HT1080 (cell line): ENCODE results near the gene TTBK1. TPM values are rescaled to one million over a fixed set of nuclear protein-coding genes. Genes with fewer than 3 reads are reported as not detected.

Source experiments
- DNase-seq: peaks from one replicate; pipeline ENCODE4 v3.0.0-alpha.2; 2015; ENCODE audit warnings: low read depth
- polyA plus RNA-seq, 2 experiments: library from polyadenylated mRNA; depleted of rRNA; stranded (reverse); fragments of >200 nt; gene quantifications; 2 replicates each; pipeline ENCODE4 v1.2.3, GENCODE V29; 2015
- total RNA-seq: library from RNA; depleted of rRNA; stranded (reverse); fragments of >200 nt; shearing (Covaris generic); gene quantifications from 2 replicates; pipeline ENCODE4 v1.2.3, GENCODE V29; 2014; rRNA removed

TTBK1 gene
- total RNA-seq: 0.06 TPM in 1 of 2 replicates, not detected in the other
- polyA plus RNA-seq (2015; cell fraction: cytosol; rRNA removed): 0.01 and 0.02 TPM in 2 replicates
- polyA plus RNA-seq (2015; cell fraction: nucleus; rRNA removed): 0.04 TPM in 1 of 2 replicates, not detected in the other

DNA sequence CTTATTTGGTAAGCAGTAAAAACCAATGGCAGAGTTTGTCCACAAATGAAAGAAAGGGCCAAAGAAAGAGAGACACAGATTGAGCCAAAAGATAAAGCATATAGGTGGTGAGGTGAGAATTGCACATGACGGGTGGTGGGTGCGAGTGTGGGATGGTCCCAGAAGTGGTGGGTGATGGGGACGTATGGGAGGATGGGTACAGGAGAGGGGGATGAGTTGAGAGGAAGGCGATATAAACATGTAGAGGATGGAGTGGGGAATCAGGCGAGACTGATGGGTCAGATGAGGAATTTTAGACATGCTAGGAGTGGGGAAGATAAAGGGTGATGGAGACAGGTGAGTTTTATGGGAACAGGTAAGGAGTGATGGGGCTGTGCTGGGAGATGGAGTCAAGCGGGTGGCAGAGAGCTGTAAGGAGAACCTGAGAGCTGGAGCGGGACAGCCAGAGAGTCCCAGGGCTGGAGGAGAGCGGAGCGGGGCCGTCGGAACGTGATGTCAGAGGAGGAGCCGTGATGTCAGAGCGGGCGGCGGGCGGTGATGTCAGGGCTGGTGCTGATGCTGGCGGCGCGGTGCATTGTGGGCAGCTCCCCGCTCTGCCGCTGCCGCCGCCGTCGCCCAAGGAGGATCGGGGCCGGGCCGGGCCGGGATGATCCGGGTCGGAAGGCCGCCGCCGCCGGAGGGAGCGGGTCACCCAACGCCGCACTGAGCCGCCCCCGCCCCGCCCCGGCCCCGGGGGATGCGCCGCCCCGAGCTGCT lies at the start of gene TTBK1:
TTBK1 (plus strand) TSS at position 574 of the 756 bp plus-strand sequence. CDS start 3,180 bp downstream, outside the sequence.
- no peak for DNase-seq

DNA sequence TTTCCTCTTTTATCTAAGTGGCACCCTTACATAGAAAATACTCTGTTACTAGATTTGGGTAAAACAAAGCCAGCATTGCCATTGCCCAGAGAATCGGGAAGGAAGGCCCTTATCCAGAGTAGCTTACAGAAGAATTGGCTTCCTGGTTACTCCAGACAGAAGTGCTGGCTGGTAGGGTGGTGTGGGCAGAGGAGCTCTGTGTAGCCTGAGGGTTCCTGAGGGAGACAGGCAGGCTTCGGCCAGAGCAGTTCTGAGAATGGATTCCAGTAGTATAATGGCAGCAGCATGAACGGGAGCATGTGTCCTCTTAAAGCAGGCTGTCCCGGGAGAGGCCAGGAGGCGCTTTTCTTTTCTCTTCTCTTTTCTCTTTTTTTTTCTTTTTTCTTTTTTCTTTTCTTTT lies 49.4 kb upstream of the TTBK1 start:
- DNase-seq: no peak

DNA sequence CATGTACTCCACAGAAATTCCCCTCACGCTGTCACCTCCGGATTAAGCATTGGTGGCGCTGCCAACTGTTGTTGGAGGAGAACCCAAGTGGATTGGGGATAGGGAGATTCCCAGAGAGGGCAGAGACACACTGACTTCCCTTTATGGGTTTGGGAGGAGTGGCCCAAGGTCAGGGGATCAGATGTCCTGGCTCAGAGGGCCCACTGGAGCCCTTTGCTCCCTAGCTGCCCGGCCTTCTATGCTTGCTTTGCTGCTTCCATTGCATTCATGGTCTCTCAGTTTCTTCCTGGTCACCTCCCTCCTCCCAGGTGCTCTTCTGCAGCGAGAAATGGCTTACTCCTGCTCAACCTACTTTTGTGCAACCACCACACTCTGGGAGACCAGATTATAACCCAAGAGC lies 46.9 kb upstream of the TTBK1 start:
- DNase-seq: no peak

DNA sequence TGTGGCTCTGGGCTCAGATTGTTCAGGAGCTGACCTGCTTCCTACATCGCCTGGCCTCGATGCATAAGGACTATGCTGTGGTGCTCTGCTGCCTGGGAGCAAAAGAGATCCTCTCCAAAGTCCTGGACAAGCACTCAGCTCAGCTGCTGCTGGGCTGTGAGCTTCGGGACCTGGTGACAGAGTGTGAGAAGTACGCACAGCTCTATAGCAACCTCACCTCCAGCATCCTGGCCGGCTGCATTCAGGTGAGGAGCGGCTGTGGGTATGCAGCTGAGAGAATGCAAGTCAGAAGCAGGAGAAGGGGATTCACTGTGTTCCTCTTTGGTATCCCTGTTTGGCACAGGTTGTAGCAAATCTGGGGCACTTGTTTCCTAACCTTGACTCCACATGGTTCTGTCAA lies 43.4 kb upstream of the TTBK1 start:
- no peak for DNase-seq

DNA sequence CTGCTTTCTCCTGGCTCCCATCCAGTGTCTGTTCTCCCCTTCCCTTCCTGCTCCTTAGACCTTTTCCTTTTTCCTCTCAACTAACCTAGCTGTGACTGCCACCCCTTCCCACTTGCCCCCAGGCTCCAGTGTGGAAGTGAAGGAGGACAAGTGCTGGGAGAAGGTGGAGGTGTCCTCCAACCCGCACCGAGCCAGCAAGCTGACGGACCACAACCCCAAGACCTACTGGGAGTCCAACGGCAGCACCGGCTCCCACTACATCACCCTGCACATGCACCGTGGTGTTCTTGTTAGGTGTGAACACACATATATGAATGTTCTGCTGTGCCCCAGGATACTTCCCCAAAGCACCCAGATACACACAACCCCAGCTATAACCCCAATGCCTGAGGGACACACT lies 42.7 kb upstream of the TTBK1 start:
- no peak for DNase-seq

DNA sequence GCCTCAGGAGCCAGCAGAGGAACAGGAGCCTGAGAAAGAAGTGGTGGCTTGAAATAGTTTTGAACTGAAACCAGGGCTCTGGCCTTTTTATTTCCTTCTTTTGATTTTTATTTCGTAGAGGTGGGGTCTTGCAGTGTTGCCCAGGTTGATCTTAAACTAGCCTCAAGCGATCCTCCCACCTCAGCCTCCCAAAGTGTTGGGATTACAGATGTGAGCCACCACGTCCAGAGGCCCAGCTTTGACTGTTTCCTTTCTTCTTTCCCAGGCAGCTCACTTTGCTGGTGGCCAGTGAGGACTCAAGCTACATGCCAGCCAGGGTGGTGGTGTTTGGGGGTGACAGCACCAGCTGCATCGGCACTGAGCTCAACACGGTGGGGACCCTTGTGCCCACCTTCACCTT lies 40.8 kb upstream of the TTBK1 start:
- DNase-seq: no peak

DNA sequence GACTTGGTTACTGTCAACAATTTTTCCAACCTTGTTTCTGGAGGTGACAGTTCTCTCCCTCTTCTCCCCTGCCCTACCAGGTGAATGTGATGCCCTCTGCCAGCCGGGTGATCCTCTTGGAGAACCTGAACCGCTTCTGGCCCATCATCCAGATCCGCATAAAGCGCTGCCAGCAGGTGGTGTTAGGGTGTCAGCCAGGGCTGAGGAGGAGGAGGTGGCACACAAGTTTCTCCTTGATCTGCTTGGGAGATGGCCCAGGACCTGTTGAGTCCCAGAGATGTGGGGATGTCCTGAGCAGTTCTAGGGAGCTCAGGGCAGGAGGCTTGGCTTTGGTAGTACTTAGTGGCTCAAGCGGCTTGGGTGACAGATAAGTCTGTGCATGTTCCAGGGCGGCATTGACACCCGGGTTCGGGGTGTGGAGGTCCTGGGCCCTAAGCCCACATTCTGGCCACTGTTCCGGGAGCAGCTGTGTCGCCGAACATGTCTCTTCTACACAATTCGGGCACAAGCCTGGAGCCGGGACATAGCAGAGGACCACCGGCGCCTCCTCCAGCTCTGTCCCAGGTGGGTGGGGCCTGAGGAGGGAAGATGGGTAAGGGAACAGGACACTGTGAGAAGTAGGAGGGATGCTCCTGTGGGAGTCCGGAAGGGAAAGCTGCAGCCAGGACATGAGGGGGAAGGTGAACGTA lies 40.1 kb upstream of the TTBK1 start:
- DNase-seq: no peak

DNA sequence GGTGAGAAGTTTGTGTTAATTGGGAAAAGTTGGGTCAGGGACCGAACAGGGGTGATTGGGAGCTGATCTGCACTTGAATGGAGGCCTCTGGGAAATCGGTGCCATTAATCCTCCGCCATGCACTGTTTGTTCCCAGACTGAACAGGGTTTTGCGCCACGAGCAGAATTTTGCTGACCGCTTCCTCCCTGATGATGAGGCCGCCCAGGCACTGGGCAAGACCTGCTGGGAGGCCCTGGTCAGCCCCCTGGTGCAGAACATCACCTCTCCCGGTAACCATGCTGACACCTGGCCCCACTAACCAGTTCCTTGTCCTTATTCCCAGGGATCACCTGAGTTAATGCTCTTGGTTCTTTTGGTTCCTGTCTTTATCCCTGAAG lies 39.6 kb upstream of the TTBK1 start:
- no peak for DNase-seq

DNA sequence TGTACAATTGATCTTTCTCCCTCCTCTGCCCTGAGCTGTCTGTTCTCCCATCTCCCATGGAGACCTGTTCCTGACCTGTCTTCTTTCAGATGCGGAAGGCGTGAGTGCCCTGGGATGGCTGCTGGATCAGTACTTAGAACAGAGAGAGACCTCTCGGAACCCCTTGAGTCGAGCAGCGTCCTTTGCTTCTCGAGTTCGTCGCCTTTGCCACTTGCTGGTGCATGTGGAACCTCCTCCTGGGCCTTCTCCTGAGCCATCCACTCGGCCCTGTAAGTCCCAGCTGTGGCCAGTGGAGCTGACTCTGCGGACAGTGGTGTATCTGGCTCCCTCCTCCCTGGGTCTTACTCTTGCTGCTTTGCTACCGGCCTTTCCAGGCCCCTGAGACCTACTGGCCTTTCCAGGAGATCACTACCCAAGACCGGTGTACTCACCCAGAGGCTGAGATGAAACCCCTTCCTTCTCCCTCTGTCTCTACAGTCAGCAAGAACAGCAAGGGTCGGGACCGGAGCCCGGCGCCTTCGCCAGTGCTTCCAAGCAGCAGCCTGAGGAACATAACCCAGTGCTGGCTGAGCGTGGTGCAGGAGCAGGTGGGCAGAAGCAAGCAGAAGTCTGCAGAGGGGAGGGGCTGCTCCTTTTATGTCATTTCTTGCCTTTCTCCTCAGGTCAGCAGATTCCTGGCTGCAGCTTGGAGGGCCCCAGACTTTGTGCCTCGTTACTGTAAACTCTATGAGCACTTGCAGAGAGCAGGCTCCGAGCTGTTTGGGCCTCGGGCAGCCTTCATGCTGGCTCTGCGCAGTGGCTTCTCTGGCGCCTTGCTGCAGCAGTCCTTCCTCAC lies 38.8 kb upstream of the TTBK1 start:
- no peak for DNase-seq

DNA sequence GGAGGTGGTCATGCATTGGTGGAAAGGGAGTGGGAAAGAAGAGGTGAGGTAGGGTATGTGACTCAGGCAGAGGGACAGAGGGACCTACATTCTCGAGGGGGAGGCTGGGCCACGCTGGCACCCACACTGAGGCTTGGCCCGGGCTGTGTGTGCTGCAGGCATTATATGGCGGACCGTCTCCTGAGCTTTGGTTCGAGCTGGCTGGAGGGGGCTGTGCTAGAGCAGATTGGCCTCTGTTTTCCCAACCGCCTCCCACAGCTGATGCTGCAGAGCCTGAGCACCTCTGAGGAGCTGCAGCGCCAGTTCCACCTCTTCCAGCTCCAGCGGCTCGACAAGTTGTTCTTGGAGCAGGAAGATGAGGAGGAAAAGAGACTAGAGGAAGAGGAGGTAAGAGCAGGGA lies 37.4 kb upstream of the TTBK1 start:
- DNase-seq: no peak

DNA sequence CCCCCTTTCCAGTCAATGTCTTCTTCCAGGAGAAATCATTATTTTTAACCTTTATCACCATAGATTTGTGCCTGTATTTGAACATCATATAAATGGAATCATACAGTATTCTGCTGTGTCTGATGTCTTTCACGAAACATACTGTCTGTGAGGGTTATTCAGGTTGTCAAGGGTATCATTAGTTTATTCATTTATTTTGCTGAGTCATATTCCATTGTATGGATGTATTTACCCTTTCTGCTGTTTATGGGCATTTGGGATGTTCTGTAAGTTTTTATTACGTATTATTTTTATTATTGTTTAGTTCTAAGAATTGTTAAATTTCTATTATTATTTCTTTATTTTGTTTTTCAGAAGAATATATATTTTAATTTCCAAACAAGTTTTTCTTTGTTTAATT lies 36.0 kb upstream of the TTBK1 start:
- no peak for DNase-seq

DNA sequence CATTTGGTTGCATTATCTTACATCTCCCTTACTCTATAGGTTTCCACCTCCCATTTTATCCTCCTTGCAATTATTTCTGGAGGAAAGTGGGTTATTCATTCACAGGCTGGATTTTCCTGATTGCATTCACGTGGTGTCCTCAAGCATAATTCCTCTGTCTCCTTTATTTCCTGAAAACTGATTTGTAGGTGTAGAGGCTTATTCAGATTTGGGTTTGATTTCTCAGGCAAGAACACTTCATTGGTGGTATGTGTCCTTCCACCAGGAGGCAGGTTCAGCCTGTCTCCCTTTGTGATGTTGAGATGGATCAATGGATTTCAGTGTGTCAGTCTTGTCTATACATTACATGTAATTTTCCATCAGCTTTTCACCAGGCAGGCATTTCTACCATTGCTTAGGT lies 31.3 kb upstream of the TTBK1 start:
- no peak for DNase-seq

DNA sequence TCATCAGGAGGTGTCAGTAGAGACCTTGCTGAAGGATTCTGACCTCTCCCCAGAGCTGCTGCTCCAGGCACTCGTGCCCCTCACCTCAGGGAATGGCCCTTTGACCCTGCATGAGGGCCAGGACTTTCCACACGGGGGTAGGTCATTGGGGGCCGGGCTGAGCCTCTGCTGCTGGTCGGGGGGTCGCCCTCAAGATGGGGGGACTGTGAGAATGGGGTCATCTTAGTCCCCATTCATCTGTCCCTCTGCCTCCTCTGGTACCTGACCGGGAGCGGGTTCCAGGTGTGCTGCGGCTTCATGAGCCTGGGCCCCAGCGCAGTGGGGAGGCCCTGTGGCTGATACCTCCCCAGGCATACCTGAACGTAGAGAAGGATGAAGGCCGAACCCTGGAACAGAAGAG lies 29.9 kb upstream of the TTBK1 start:
- DNase-seq: no peak

DNA sequence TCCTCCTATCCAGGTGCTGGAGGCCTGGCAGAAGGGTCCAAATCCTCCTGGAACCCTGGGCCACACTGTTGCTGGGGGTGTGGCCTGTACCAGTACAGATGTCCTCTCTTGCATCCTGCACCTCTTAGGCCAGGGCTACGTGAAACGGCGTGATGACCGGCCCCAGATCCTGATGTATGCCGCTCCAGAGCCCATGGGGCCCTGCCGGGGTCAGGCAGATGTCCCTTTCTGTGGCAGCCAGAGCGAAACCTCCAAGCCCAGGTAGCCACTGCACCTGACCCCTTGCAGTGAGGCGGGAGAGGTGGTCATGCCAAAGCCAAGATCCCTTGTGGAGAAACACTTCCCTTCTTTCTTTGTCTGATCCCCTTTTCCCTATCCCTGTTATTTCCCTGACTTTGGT lies 28.2 kb upstream of the TTBK1 start:
- no peak for DNase-seq

DNA sequence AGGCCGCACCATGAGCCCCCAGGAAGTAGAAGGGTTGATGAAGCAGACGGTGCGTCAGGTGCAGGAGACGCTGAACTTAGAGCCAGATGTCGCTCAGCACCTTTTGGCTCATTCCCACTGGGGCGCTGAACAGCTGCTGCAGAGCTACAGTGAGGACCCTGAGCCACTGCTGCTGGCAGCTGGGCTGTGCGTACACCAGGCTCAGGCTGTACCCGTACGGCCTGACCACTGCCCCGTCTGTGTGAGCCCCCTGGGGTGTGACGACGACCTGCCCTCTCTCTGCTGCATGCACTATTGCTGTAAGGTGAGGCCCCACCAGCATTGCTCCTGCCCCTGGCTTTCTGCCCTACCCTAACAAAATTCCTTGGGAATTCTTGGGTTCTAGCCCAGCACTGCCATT lies 27.1 kb upstream of the TTBK1 start:
- no peak for DNase-seq

DNA sequence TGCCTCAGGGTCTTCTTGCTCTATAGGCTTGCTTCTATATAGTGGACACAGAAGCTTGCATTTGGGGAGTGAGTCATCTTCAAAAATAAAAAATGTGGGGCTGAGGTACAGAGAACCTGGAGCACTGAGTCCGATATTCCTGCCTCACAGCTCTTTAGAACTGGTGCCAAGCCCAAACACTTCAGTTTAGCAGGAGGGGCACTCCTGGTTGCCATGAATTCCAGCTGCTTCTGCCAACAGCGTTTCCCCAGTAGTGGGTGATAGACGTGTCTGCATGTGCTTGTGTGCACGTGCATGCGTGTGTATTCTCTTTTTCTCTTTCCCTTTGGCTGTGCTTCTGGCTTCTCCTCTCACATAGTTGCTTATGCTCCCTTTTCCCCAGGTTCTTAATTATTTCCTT lies 25.9 kb upstream of the TTBK1 start:
- no peak for DNase-seq

DNA sequence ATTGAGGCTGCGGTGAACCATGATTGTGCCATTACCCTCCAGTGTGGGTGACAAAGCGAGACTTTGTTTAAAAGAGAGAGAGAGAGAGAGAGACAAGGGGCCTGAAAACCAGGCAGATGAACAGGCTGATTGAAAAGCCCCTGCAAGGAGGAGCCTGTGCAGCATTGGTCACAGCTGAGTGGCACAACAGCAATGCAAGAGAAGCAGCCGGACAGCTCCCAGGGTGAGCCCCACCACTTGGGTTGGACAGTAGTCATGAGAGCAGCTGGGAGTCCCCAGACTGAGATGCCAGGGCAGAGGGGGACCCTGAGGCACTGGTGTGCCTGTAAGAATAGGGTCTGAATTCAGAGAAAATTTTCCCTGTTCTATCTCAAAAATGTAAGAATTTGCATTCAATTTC lies 24.2 kb upstream of the TTBK1 start:
- no peak for DNase-seq

DNA sequence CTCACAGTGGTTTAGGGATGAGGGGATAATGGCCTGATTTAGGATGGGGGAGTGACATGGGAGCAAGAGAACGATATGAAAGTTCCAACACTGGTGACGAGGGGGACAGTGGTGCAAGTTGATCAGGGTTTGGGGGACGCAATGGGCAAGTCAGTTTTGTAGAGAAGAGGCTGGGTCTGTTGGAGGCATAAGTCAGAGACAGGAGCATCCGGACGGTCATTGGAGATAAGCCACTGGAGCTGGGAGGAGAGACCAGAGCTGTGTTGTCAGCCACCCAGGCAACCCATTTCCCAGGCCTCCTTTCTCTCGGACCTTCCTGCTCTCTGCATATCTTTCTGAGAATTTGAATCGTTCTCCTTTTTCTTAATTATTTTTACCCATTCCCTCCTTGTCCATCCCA lies 23.5 kb upstream of the TTBK1 start:
- no peak for DNase-seq

DNA sequence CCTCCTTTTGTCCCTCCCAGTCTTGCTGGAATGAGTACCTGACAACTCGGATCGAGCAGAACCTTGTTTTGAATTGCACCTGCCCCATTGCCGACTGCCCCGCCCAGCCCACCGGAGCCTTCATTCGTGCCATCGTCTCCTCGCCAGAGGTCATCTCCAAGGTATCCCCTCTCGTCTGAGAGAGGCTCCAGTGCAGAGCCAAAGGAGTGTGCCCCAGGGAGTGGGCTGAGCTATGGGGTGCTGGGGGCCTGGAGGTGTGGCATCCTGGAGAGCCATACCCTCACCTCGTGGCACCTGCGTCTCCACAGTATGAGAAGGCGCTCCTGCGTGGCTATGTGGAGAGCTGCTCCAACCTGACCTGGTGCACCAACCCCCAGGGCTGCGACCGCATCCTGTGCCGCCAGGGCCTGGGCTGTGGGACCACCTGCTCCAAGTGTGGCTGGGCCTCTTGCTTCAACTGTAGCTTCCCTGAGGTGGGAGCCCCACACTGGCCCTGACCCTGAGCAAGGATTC lies 22.8 kb upstream of the TTBK1 start:
- no peak for DNase-seq

DNA sequence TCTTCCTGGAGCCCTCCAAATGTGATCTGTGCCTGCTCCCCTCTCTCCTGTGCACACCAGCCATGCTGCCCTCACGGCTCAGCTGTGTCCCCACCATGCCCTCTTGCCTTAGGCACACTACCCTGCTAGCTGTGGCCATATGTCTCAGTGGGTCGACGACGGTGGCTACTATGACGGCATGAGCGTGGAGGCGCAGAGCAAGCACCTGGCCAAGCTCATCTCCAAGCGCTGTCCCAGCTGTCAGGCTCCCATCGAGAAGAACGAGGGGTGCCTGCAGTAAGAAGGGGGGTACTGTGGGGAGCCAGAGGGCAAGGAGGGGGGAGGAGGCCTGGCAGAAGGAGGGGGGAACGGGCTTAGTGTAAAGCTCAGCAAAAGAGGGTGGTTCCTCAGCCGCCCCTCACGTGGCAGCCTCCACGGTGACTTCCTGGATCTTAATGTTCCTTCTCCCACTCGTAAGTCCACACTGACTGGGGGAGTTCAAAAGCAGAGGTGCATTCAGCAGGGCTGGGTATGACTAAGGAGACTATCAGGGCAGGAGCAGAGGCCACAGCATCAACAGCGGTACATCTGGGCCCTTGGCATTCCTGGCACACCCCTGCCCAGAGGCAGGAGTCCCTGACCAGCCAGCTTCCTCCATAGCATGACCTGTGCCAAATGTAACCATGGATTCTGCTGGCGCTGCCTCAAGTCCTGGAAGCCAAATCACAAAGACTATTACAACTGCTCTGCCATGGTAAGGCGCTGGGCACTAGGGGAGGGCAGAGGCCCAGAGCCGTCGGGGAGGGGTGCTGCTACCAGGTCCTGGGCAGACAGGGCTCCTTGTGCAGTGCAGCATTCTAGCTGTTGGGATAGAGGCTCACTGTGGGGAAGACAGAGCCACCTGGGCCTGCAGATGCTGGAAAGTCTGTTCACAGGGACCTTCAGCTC lies 22.0 kb upstream of the TTBK1 start:
- DNase-seq: no peak
